Endodermal cell (in vitro differentiated cells): ENCODE measurements around the gene RAB4B. TPM values are rescaled to one million over a fixed set of nuclear protein-coding genes. Genes with fewer than 3 reads are reported as not detected.
A peak's percentile ranks its signal among the peaks of the same experiment; 100 is the strongest.
"Not testable (repeated sequence)": the region's sequence is repeated elsewhere in the genome, so short reads cannot be mapped to it uniquely, and the experiment has no call there.

Experiments used
- DNase-seq: peaks from one replicate; pipeline ENCODE4 v3.0.0-alpha.2; 2017
- H3K27ac ChIP-seq: 2 replicates; pipeline ENCODE4 v1.5.1; 2013; ENCODE audit warnings: mild to moderate bottlenecking, low read depth, low read length, moderate library complexity
- H3K27me3 ChIP-seq: 2 replicates; pipeline ENCODE4 v1.6.1; 2013; ENCODE audit warnings: mild to moderate bottlenecking, low read length, moderate library complexity; ENCODE audit not compliant: insufficient read depth, control insufficient read depth, poor library complexity, severe bottlenecking
- H3K36me3 ChIP-seq: 2 replicates; pipeline ENCODE4 v1.7.0; 2013; ENCODE audit warnings: mild to moderate bottlenecking, low read length, moderate library complexity; ENCODE audit not compliant: control insufficient read depth, insufficient read depth
- H3K4me1 ChIP-seq: one replicate; pipeline ENCODE4 v1.7.0; 2013; ENCODE audit warnings: low read length; ENCODE audit not compliant: control insufficient read depth, insufficient read depth
- H3K4me3 ChIP-seq: 2 replicates; pipeline ENCODE4 v1.5.1; 2013; ENCODE audit warnings: mild to moderate bottlenecking, low read length, moderate library complexity
- H3K9ac ChIP-seq: 2 replicates; pipeline ENCODE4 v1.6.1; 2013; ENCODE audit warnings: mild to moderate bottlenecking, low read length, moderate library complexity; ENCODE audit not compliant: poor library complexity, severe bottlenecking; ENCODE audit errors: extremely low read depth
- H3K9me3 ChIP-seq: 2 replicates; pipeline ENCODE4 v1.6.1; 2013; ENCODE audit warnings: mild to moderate bottlenecking, low read length, moderate library complexity; ENCODE audit not compliant: control insufficient read depth
- H3K27ac Mint-ChIP-seq: 2 replicates; pipeline ENCODE4 v1.8.0; 2020; ENCODE audit warnings: mixed read lengths
- H3K27me3 Mint-ChIP-seq: 2 replicates; pipeline ENCODE4 v1.8.0; 2021; ENCODE audit warnings: mild to moderate bottlenecking, mixed read lengths; ENCODE audit not compliant: insufficient read depth
- H3K36me3 Mint-ChIP-seq: 2 replicates; pipeline ENCODE4 v1.8.0; 2020; ENCODE audit warnings: low read depth, mixed read lengths
- H3K4me1 Mint-ChIP-seq: 2 replicates; pipeline ENCODE4 v1.8.0; 2020; ENCODE audit warnings: mixed read lengths
- H3K4me3 Mint-ChIP-seq: 2 replicates; pipeline ENCODE4 v1.8.0; 2020; ENCODE audit warnings: mild to moderate bottlenecking, moderate library complexity, mixed read lengths
- H3K9me3 Mint-ChIP-seq: 2 replicates; pipeline ENCODE4 v1.8.0; 2020; ENCODE audit warnings: mild to moderate bottlenecking, mixed read lengths
- CTCF ChIP-seq: fragments of 200-600 bp; sonication (generic); conservative IDR thresholded peaks from 2 replicates; pipeline ENCODE4 v1.5.0; 2021; ENCODE audit warnings: antibody characterized with exemption, mild to moderate bottlenecking
- WGBS, 2 experiments: methylation state at CpG; one replicate each; pipeline versions ENCODE4 v1.1.5 to v1.1.7; 2013; ENCODE audit warnings: missing lambda C conversion rate in 2 of 2, mixed read lengths in 1 of 2; ENCODE audit not compliant: insufficient coverage in 1 of 2, insufficient read length in 1 of 2; 5-methylcytosine and 5-hydroxymethylcytosine counted together
- total RNA-seq, 2 donors: library from RNA; stranded (reverse); fragmentation: NEBNext Ultra II Directional in 1 of 2; extraction: Animal tissue kit (Norgen Biotek cat#: 25700) in 1 of 2; gene quantifications; 2 replicates in 1 of 2; 3 replicates in 1 of 2; pipeline ENCODE4 v1.2.1, GENCODE V29; 2021

RAB4B gene
- total RNA-seq, 2 donors from 2014 or later: 29.2 to 34.1 TPM

DNA sequence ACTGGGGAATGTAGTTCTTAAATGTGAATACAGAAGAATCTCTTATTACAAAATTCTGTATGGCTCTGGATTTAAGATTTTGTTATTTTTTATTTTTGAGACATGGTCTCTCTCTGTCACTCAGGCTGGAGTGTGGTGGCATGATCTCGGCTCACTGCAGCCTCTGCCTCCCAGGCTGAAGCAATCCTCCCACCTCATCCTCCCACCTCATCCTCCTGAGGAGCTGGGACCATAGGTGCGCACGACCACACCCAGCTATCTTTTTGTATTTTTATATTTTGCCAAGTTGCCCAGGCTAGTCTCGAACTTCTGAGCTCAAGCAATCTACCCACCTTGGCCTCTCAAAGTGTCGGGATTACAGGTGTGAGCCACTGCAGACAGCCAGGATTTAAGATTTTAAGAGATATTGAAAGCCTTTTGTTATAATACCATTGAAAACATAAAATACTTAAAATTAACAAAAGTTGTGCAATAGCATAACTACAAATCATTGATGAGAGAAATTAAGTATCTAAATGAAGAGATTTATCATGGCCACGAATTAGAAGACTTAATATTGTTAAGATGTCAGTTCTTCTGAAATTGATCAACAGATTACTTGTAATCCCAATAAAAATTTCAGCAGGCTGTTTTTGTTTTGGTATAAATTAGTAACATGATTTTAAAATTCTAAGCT is 58.8 kb downstream of the RAB4B start:
- no peaks in the 10 kb centered on the region for H3K36me3 ChIP-seq
- H3K27ac ChIP-seq: no peak overlapping the region
- no peaks in the 10 kb centered on the region for H3K4me1 Mint-ChIP-seq
- no peak for TF ChIP-seq CTCF
- no peak overlapping the region for H3K4me3 Mint-ChIP-seq
- H3K27me3 ChIP-seq: no peaks in the 10 kb centered on the region
- no peak overlapping the region for H3K4me3 ChIP-seq
- WGBS, 2 experiments: 89 to 100% methylated on average over 2 to 6 of the region's 6 CpGs
- no peaks in the 10 kb centered on the region for H3K4me1 ChIP-seq
- no peaks in the 10 kb centered on the region for H3K36me3 Mint-ChIP-seq
- no peak for DNase-seq
- peaks cover 47% of the 10 kb centered on the region for H3K27me3 Mint-ChIP-seq
- no peaks in the 10 kb centered on the region for H3K9me3 ChIP-seq
- no peak overlapping the region for H3K9ac ChIP-seq
- no peaks in the 10 kb centered on the region for H3K9me3 Mint-ChIP-seq
- H3K27ac Mint-ChIP-seq: no peak overlapping the region

DNA sequence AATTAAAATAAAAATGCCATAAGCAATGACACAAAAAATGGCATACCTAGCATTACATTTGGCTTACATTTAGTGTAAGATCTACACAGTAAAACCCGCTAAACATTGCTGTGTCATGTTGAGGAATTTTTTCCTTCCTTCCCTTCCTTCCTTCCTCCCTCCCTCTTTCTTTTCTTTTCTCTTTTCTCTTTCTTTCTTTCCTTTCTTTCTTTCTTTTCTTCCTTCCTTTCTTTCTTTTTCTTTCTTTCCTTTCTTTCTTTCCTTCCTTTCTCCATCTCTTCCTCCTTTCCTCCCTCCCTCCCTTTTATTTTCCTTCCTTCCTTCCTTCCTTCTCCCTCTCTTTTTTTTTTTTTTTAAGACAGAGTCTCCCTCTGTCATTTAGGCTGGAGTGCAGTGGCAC is 60.4 kb downstream of the RAB4B start:
- H3K4me1 ChIP-seq, H3K4me3 Mint-ChIP-seq, H3K9me3 ChIP-seq, H3K9ac ChIP-seq, DNase-seq, H3K4me3 ChIP-seq, H3K27ac Mint-ChIP-seq, H3K27me3 ChIP-seq, H3K9me3 Mint-ChIP-seq, H3K36me3 ChIP-seq, H3K36me3 Mint-ChIP-seq, H3K4me1 Mint-ChIP-seq, H3K27ac ChIP-seq: not testable (repeated sequence)
- WGBS, 2 experiments: 93 to 95% methylated on average over 1 of the region's 1 CpG
- peaks cover 47% of the 10 kb centered on the region for H3K27me3 Mint-ChIP-seq

- not testable (repeated sequence) for H3K36me3 Mint-ChIP-seq, H3K36me3 ChIP-seq, H3K9ac ChIP-seq, DNase-seq, H3K4me3 ChIP-seq, H3K27ac Mint-ChIP-seq, H3K9me3 ChIP-seq, H3K27ac ChIP-seq, H3K9me3 Mint-ChIP-seq, H3K4me1 Mint-ChIP-seq, H3K4me1 ChIP-seq, H3K4me3 Mint-ChIP-seq
- H3K27me3 ChIP-seq: peaks cover 20% of the 10 kb centered on the region
- WGBS, 2 experiments: 95 to 100% methylated on average over 1 to 3 of the region's 3 CpGs
- H3K27me3 Mint-ChIP-seq: peaks cover 70% of the 10 kb centered on the region
Observed at GRCh38 chr19:40842012-40842411, 64.0 kb downstream of the RAB4B start.

DNA sequence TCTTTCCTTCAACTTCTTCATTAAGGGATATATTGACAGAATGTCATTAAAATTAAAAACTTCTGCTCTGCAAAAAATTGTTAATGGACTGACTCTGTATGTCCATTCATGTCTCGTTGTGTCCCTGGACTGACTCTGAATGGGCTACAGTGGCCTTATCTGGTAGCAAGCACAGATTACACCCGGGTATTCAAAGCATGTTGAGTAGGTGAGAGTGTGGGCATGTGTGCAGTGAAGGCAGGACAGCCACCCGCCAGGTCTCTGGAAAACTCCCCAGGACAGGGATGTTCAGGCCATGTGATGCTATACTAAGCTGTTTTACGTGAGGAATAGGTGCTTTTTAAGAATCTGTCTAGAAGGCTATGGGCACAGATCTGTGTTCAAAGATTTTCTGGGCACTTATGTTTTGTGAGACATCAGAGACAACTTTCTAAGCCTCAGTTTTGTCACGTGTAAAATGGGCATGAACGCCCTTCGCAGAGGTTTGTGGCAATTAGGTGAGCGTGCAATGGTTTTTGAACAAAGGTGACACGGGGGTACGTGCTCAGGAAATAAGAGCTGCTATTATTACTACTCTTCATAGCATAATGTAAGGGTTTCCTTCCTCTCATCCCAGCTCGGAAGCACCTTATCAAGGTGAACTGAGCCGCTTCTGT is 65.1 kb downstream of the RAB4B start:
- H3K4me1 Mint-ChIP-seq, H3K9me3 ChIP-seq, H3K4me1 ChIP-seq, H3K36me3 Mint-ChIP-seq, H3K9me3 Mint-ChIP-seq, H3K9ac ChIP-seq, H3K4me3 ChIP-seq, H3K27ac ChIP-seq, H3K36me3 ChIP-seq, DNase-seq, H3K27ac Mint-ChIP-seq: not testable (repeated sequence)
- H3K4me3 Mint-ChIP-seq: peak overlapping the region; percentile 52
- H3K27me3 ChIP-seq: peaks cover 25% of the 10 kb centered on the region
- WGBS, 2 experiments: 66 to 81% methylated on average over 6 to 9 of the region's 12 CpGs
- H3K27me3 Mint-ChIP-seq: peaks cover 77% of the 10 kb centered on the region

DNA sequence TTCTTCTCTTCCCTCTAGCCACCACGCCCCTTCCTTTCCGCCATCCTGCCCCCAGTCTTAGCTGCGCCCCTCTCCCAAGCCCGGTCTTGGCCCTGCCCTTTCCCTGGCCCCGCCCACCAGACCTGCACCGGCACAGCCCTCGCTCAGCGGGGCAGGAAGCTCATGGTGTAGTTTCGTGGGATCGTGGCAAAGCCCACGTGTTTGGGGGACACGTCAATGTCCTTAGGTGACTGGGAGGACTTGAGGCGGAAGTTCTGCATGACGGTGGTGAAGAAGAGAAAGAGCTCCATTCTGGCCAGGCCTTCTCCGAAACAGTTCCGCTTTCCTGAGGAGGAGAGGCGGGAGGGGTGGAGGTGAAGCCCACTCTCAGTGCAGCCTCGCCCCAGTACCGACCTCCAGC is 65.6 kb downstream of the RAB4B start:
- H3K27ac ChIP-seq, H3K4me1 Mint-ChIP-seq, H3K36me3 Mint-ChIP-seq, H3K27ac Mint-ChIP-seq, H3K36me3 ChIP-seq, H3K4me1 ChIP-seq, H3K9ac ChIP-seq, H3K9me3 ChIP-seq, H3K9me3 Mint-ChIP-seq, H3K4me3 ChIP-seq: not testable (repeated sequence)
- DNase-seq: peak; percentile 84
- H3K27me3 Mint-ChIP-seq: peaks cover 81% of the 10 kb centered on the region
- WGBS, 2 experiments: 25 to 27% methylated on average over 4 to 13 of the region's 19 CpGs
- peaks cover 30% of the 10 kb centered on the region for H3K27me3 ChIP-seq
- H3K4me3 Mint-ChIP-seq: peak overlapping the region; percentile 52
